KMS-11 (cell line): ENCODE results near the gene ZBTB7C.

Source experiments
- H2AFZ ChIP-seq: fragments of 200-600 bp; sonication (generic); 2 replicates; pipeline ENCODE4 v1.6.1; 2016; ENCODE audit warnings: antibody characterized with exemption, mixed run types, low read depth
- H3K27ac ChIP-seq: fragments of 200-600 bp; sonication (generic); 2 replicates; pipeline ENCODE4 v1.6.1; 2016; ENCODE audit warnings: mild to moderate bottlenecking, mixed run types
- H3K27me3 ChIP-seq: fragments of 200-600 bp; sonication (generic); 2 replicates; pipeline ENCODE4 v1.6.1; 2017; ENCODE audit warnings: mild to moderate bottlenecking, low read depth, mixed run types, moderate library complexity; ENCODE audit not compliant: insufficient read depth
- H3K36me3 ChIP-seq: fragments of 200-600 bp; sonication (generic); 2 replicates; pipeline ENCODE4 v1.6.1; 2017; ENCODE audit warnings: mild to moderate bottlenecking, mixed run types; ENCODE audit not compliant: insufficient read depth
- H3K4me1 ChIP-seq: fragments of 200-600 bp; sonication (generic); 2 replicates; pipeline ENCODE4 v1.6.1; 2016; ENCODE audit warnings: mild to moderate bottlenecking, low read depth, mixed run types; ENCODE audit not compliant: poor library complexity, severe bottlenecking
- H3K4me2 ChIP-seq: fragments of 200-600 bp; sonication (generic); 2 replicates; pipeline ENCODE4 v1.7.0; 2016; ENCODE audit warnings: mild to moderate bottlenecking, mixed run types
- H3K4me3 ChIP-seq: fragments of 200-600 bp; sonication (generic); IDR thresholded peaks from 2 replicates; pipeline ENCODE4 v1.6.1; 2017; ENCODE audit warnings: low read depth, low read length, mixed read lengths; ENCODE audit not compliant: insufficient read depth
- H3K79me2 ChIP-seq: fragments of 200-600 bp; sonication (generic); 2 replicates; pipeline ENCODE4 v1.6.1; 2016; ENCODE audit warnings: low read depth, mixed run types; ENCODE audit not compliant: insufficient read depth
- H3K9ac ChIP-seq: fragments of 200-600 bp; sonication (generic); 2 replicates; pipeline ENCODE4 v1.6.1; 2016; ENCODE audit warnings: mild to moderate bottlenecking, mixed run types
- H4K20me1 ChIP-seq: fragments of 200-600 bp; sonication (generic); 2 replicates; pipeline ENCODE4 v1.6.1; 2016; ENCODE audit warnings: mild to moderate bottlenecking, mixed run types; ENCODE audit not compliant: insufficient read depth
- CTCF ChIP-seq: fragments of 200-600 bp; sonication (generic); conservative IDR thresholded peaks from 2 replicates; pipeline ENCODE4 v1.6.1; 2017; ENCODE audit warnings: low read depth, mild to moderate bottlenecking, antibody characterized with exemption, low read length, moderate library complexity, mixed read lengths

ZBTB7C gene

DNA sequence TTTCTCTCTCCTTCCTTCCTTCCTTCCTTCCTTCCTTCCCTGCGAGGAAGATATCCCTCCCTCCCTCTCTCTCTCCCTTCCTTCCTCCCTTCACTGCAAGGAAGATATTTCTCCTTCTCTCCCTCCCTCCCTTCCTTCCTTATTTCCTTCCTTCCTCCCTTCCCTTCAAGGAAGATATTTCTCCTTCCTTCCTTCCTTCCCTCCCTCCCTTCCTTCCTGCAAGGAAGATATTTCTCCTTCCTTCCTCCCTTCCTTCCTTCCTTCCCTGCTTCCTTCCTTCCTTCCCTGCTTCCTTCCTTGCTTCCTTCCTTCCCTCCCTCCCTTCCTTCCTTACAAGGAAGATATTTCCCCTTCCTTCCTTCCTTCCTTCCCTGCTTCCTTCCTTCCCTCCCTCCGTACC is 229.5 kb downstream of the ZBTB7C start:
- no peaks in the 10 kb centered on the region for H4K20me1 ChIP-seq
- H3K27ac ChIP-seq: no peak overlapping the region
- no peak for TF ChIP-seq CTCF
- H3K4me2 ChIP-seq: no peak overlapping the region
- H3K4me3 ChIP-seq: no peak overlapping the region
- H2AFZ ChIP-seq: no peak overlapping the region
- H3K4me1 ChIP-seq: no peaks in the 10 kb centered on the region
- H3K79me2 ChIP-seq: no peaks in the 10 kb centered on the region
- no peaks in the 10 kb centered on the region for H3K36me3 ChIP-seq
- H3K27me3 ChIP-seq: no peaks in the 10 kb centered on the region
- no peak overlapping the region for H3K9ac ChIP-seq

DNA sequence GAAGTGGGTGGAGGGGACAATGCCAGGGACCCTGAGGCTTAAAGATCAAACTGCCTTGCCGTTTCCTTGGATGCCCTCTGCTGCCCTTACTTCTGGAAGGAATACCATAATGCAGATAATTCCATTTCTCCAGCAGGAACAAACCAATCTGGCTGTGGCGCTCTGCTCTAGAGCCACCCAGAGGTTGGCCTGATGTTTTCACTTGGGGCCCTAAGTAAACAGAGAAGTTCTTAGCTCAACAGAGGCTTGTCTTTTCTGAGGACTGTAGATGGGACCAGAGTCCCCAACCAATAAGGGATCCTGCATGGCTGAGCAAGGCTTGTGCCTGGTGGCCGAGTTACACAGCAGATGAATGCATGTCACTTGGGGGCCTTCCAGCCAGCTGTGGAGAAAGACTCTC is 230.2 kb downstream of the ZBTB7C start:
- TF ChIP-seq CTCF: no peak
- H3K27me3 ChIP-seq: no peaks in the 10 kb centered on the region

GRCh38 chr18:48176909-48177308 is 232.3 kb downstream of the ZBTB7C start:
- no peaks in the 10 kb centered on the region for H3K79me2 ChIP-seq
- no peaks in the 10 kb centered on the region for H3K4me1 ChIP-seq
- no peaks in the 10 kb centered on the region for H3K36me3 ChIP-seq
- H4K20me1 ChIP-seq: no peaks in the 10 kb centered on the region
- no peak overlapping the region for H3K27ac ChIP-seq
- no peak overlapping the region for H3K9ac ChIP-seq
- H2AFZ ChIP-seq: no peak overlapping the region
- no peaks in the 10 kb centered on the region for H3K27me3 ChIP-seq
- no peak for TF ChIP-seq CTCF
- H3K4me2 ChIP-seq: no peak overlapping the region
- no peak overlapping the region for H3K4me3 ChIP-seq

More for the DNA sequence above, 230.2 kb downstream of the ZBTB7C start:
- Histone ChIP-seq H3K9ac (no peak overlapping the region), H2AFZ (no peak overlapping the region), H3K27ac (no peak overlapping the region), H3K4me2 (no peak overlapping the region), H3K4me1 (no peaks in the 10 kb centered on the region), H3K36me3 (no peaks in the 10 kb centered on the region), H3K79me2 (no peaks in the 10 kb centered on the region), H4K20me1 (no peaks in the 10 kb centered on the region), H3K4me3 (no peak overlapping the region)

GRCh38 chr18:48173557-48173956 is 235.6 kb downstream of the ZBTB7C start:
- Histone ChIP-seq H3K4me1 (no peaks in the 10 kb centered on the region), H2AFZ (no peak overlapping the region), H3K4me2 (no peak overlapping the region), H4K20me1 (no peaks in the 10 kb centered on the region), H3K36me3 (no peaks in the 10 kb centered on the region), H3K27ac (no peak overlapping the region), H3K27me3 (no peaks in the 10 kb centered on the region), H3K9ac (no peak overlapping the region), H3K4me3 (no peak overlapping the region), H3K79me2 (no peaks in the 10 kb centered on the region)
- TF ChIP-seq CTCF: no peak
